ENCODE results near the gene SSR1. TPM values are rescaled to one million over a fixed set of nuclear protein-coding genes. Genes with fewer than 3 reads are reported as not detected.

SSR1 gene
- total and polyA plus RNA-seq, 9 of the 15 experiments (the other 6 are each of a cell fraction or from before 2014, with no cell fraction given) = 87.7 to 220 (median 144) TPM

GRCh38 chr6:7238900-7239589 is 74.0 kb downstream of the SSR1 start (continued):
- TF ChIP-seq DDX20 (tag; IDR thresholded peaks at IDR 0.05; ENCODE audit: low read depth) (no peak), ZNF253 (CRISPR knock-in tag; conservative IDR thresholded peaks at IDR 0.05) (no peak), CBX5 (IDR thresholded peaks at IDR 0.05; ENCODE audit: borderline replicate concordance, low read depth) (no peak), ZSCAN29 (IDR thresholded peaks at IDR 0.05) (no peak), ZNF551 (CRISPR knock-in tag; IDR thresholded peaks at IDR 0.05) (no peak), SIN3B (IDR thresholded peaks at IDR 0.05; ENCODE audit: low read depth) (peak; percentile 24; the same call in 1 of the 2 replicates), KLF16 (IDR thresholded peaks at IDR 0.05) (0 out of 2 replicates have a peak, but pooled peaks have one; percentile 47), ZBTB12 (CRISPR knock-in tag; IDR thresholded peaks at IDR 0.05) (no peak), RBM25 (IDR thresholded peaks at IDR 0.05; ENCODE audit: low read depth, low read length, severe bottlenecking) (no peak), CREB3L1 (IDR thresholded peaks at IDR 0.05; ENCODE audit: borderline replicate concordance, low read depth) (peak; percentile 60; the same call in 1 of the 2 replicates), NCOA6 (IDR thresholded peaks at IDR 0.05) (no peak), ZNF398 (CRISPR knock-in tag; IDR thresholded peaks at IDR 0.05) (no peak), TBL1XR1 (IDR thresholded peaks at IDR 0.05; ENCODE audit: low read length in 2 of 2) (no peak), YBX1 (IDR thresholded peaks at IDR 0.05) (no peak), FUS (optimal IDR thresholded peaks at IDR 0.05; ENCODE audit: low read depth, low read length) (no peak), MLLT1 (IDR thresholded peaks at IDR 0.05) (no peak), CSDE1 (IDR thresholded peaks at IDR 0.05) (no peak), RB1 (IDR thresholded peaks at IDR 0.05; ENCODE audit: low read depth) (peak; percentile 63; the same call in 1 of the 2 replicates), NFE2 (IDR thresholded peaks at IDR 0.05; ENCODE audit: low read depth) (no peak), MED1 (CRISPR knock-in tag; IDR thresholded peaks at IDR 0.05; ENCODE audit: borderline replicate concordance) (no peak), PTRF (tag; IDR thresholded peaks at IDR 0.05) (no peak), ARID3B (CRISPR knock-in tag; IDR thresholded peaks at IDR 0.05; ENCODE audit: borderline replicate concordance) (no peak)
